ENCODE data around the gene PPP1R14B. TPM values are rescaled to one million over a fixed set of nuclear protein-coding genes. Genes with fewer than 3 reads are reported as not detected.

The PPP1R14B gene
- total and polyA plus RNA-seq, 2 of the 13 experiments (the other 11 are each of a cell fraction or from before 2014, with no cell fraction given): 110 to 148 TPM

DNA sequence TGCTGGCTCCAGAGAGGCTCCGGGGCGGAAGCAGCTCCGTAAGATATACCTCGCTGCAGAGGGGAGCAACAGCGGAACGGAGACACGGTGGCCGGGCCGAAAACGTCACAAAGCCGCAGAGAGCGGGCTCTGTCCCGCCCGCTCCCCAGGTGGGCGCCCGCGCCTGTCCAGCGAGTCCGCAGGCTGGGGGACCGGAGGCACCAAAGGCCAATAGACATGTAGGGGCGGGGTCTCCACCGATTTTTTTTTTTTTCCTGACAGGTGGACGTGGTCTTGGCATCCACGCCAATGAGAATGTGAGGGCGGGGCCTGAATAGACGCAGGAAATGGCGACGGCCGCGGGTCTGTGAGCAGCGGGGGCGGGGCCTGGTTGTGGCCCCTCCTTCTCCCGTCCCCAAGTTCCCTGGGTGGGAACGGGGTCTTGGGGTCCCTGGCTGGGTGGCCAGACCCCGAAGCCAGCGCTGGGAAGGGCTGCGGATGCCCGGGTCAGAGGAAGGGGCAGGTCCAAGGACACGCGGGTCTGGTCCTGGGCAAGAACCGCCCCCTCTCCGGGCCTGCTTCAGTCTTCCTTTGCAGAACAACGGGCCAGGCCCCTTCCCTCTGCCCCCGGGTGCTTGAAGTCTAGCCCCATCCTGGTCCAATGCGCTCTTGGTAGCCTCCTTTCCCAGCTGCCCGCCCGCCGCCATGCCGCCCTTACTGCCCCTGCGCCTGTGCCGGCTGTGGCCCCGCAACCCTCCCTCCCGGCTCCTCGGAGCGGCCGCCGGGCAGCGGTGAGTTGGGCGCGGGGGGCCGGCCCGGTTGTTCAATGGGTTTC, 16.4 kb downstream of the PPP1R14B start, which contains the start of gene DNAJC4 (continued):
- TF ChIP-seq, protein P1, sequence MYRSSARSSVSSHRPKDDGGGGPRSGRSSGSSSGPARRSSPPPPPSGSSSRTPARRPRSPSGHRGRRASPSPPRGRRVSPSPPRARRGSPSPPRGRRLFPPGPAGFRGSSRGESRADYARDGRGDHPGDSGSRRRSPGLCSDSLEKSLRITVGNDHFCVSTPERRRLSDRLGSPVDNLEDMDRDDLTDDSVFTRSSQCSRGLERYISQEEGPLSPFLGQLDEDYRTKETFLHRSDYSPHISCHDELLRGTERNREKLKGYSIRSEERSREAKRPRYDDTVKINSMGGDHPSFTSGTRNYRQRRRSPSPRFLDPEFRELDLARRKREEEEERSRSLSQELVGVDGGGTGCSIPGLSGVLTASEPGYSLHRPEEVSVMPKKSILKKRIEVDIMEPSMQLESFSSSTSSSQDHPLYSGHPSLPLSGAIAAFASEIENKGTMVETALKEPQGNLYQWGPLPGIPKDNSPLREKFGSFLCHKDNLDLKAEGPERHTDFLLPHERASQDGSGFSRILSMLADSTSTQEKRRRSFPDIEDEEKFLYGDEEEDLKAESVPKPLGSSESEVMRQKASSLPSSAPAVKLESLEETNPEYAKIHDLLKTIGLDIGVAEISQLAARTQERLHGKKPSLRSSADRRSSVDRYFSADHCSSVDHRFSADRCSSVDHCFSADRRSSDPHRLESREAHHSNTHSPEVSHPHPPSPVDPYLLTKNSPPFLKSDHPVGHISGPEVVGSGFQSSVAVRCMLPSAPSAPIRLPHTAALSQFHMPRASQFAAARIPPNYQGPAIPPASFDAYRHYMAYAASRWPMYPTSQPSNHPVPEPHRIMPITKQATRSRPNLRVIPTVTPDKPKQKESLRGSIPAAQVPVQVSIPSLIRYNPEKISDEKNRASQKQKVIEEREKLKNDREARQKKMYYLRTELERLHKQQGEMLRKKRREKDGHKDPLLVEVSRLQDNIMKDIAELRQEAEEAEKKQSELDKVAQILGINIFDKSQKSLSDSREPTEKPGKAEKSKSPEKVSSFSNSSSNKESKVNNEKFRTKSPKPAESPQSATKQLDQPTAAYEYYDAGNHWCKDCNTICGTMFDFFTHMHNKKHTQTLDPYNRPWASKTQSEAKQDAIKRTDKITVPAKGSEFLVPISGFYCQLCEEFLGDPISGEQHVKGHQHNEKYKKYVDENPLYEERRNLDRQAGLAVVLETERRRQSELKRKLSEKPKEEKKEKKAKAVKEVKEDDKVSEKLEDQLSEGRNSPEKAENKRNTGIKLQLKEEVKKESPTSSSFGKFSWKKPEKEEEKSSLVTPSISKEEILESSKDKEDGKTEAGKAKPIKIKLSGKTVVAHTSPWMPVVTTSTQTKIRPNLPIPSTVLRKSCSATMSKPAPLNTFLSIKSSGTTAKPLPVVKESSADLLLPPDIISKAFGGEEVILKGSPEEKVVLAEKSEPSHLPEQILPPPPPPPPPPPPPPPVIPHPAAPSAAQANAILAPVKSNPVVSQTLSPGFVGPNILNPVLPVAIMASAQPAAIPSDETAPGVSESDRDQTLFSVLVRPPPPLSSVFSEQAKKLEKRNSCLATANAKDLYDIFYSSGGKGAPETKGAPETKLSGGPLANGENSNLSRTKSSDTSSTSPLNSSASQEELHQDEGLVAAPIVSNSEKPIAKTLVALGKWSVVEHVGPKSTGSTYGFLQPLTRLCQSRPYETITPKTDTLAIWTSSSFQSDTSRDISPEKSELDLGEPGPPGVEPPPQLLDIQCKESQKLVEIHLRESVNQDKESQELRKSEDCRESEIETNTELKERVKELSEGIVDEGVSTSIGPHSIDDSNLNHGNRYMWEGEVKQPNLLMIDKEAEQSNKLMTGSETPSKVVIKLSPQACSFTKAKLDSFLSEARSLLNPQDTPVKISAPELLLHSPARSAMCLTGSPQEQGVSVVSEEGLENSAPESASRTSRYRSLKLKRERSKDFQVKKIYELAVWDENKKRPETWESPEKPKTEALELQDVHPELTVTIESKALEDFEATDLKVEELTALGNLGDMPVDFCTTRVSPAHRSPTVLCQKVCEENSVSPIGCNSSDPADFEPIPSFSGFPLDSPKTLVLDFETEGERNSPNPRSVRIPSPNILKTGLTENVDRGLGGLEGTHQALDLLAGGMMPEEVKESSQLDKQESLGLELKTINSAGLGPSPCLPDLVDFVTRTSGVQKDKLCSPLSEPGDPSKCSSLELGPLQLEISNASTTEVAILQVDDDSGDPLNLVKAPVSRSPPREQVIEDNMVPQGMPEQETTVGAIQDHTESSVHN (CRISPR knock-in tag; IDR thresholded peaks at IDR 0.05): no peak
- TF ChIP-seq KMT2B (CRISPR knock-in tag; IDR thresholded peaks at IDR 0.05) (no peak), YEATS2 (CRISPR knock-in tag; IDR thresholded peaks at IDR 0.05; ENCODE audit: borderline replicate concordance) (peak; percentile 21; the same call in 1 of the 2 replicates), ZNF382 (CRISPR knock-in tag; IDR thresholded peaks at IDR 0.05; ENCODE audit: borderline replicate concordance) (no peak), SALL2 (CRISPR knock-in tag; IDR thresholded peaks at IDR 0.05) (no peak), ZNF367 (CRISPR knock-in tag; IDR thresholded peaks at IDR 0.05; ENCODE audit: borderline replicate concordance) (no peak), ZNF652 (CRISPR knock-in tag; IDR thresholded peaks at IDR 0.05; ENCODE audit: borderline replicate concordance, low read depth) (no peak), NFATC3 (CRISPR knock-in tag; IDR thresholded peaks at IDR 0.05) (no peak), ERF (CRISPR knock-in tag; IDR thresholded peaks at IDR 0.05) (0 out of 2 replicates have a peak, but pooled peaks have one; percentile 33), EED (CRISPR knock-in tag; IDR thresholded peaks at IDR 0.05) (no peak), ZNF616 (CRISPR knock-in tag; IDR thresholded peaks at IDR 0.05; ENCODE audit: low read depth) (no peak), TAF15 (IDR thresholded peaks at IDR 0.05; ENCODE audit: low read depth, low read length, poor library complexity, severe bottlenecking) (no peak), RBM39 (IDR thresholded peaks at IDR 0.05; ENCODE audit: low read depth, low read length, poor library complexity, severe bottlenecking) (peak; percentile 85), ZIK1 (CRISPR knock-in tag; IDR thresholded peaks at IDR 0.05; ENCODE audit: borderline replicate concordance, low read depth) (0 out of 2 replicates have a peak, but pooled peaks have one; percentile 28), TGIF2 (CRISPR knock-in tag; IDR thresholded peaks at IDR 0.05) (0 out of 2 replicates have a peak, but pooled peaks have one; percentile 69), KDM6A (CRISPR knock-in tag; IDR thresholded peaks at IDR 0.05; ENCODE audit: low read depth) (no peak)
- TF ChIP-seq, protein P2, sequence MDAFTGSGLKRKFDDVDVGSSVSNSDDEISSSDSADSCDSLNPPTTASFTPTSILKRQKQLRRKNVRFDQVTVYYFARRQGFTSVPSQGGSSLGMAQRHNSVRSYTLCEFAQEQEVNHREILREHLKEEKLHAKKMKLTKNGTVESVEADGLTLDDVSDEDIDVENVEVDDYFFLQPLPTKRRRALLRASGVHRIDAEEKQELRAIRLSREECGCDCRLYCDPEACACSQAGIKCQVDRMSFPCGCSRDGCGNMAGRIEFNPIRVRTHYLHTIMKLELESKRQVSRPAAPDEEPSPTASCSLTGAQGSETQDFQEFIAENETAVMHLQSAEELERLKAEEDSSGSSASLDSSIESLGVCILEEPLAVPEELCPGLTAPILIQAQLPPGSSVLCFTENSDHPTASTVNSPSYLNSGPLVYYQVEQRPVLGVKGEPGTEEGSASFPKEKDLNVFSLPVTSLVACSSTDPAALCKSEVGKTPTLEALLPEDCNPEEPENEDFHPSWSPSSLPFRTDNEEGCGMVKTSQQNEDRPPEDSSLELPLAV (CRISPR knock-in tag; conservative IDR thresholded peaks at IDR 0.05; ENCODE audit: low read depth): no peak
- TF ChIP-seq, protein P3, sequence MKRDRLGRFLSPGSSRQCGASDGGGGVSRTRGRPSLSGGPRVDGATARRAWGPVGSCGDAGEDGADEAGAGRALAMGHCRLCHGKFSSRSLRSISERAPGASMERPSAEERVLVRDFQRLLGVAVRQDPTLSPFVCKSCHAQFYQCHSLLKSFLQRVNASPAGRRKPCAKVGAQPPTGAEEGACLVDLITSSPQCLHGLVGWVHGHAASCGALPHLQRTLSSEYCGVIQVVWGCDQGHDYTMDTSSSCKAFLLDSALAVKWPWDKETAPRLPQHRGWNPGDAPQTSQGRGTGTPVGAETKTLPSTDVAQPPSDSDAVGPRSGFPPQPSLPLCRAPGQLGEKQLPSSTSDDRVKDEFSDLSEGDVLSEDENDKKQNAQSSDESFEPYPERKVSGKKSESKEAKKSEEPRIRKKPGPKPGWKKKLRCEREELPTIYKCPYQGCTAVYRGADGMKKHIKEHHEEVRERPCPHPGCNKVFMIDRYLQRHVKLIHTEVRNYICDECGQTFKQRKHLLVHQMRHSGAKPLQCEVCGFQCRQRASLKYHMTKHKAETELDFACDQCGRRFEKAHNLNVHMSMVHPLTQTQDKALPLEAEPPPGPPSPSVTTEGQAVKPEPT (CRISPR knock-in tag; IDR thresholded peaks at IDR 0.05; ENCODE audit: low read depth): no peak

Data from HepG2 (cell line).